HepG2 (cell line): ENCODE data around the gene MCRIP2. TPM values are rescaled to one million over a fixed set of nuclear protein-coding genes. Genes with fewer than 3 reads are reported as not detected.

Experiments used
- AKNA ChIP-seq: sonication (generic); formaldehyde crosslinking; IDR thresholded peaks from 2 replicates; pipeline ENCODE4 v1.4.0; 2020; ENCODE audit warnings: missing genetic modification reagents, borderline replicate concordance
- DMAP1 ChIP-seq: IDR thresholded peaks from 2 replicates; pipeline ENCODE4 v1.6.1; 2016
- FOXM1 ChIP-seq: sonication (generic); formaldehyde crosslinking; IDR thresholded peaks from 2 replicates; pipeline ENCODE4 v1.5.0; 2020; ENCODE audit warnings: missing genetic modification reagents
- HMG20B ChIP-seq: conservative IDR thresholded peaks from 2 replicates; pipeline ENCODE4 v1.6.1; 2016; ENCODE audit warnings: missing genetic modification reagents, missing compliant biosample characterization
- HNRNPK ChIP-seq: fragments of 200-400 bp; formaldehyde crosslinking; IDR thresholded peaks from 2 replicates; pipeline ENCODE4 v1.6.1; 2018; ENCODE audit warnings: low read length, low read depth, moderate library complexity, mild to moderate bottlenecking; ENCODE audit not compliant: poor library complexity, severe bottlenecking
- JUNB ChIP-seq: sonication (generic); formaldehyde crosslinking; IDR thresholded peaks from 2 replicates; pipeline ENCODE4 v1.8.0; 2022; ENCODE audit warnings: missing genetic modification reagents, mild to moderate bottlenecking, borderline replicate concordance
- KMT2A ChIP-seq: sonication (generic); formaldehyde crosslinking; IDR thresholded peaks from 2 replicates; pipeline ENCODE4 v1.4.0; 2020; ENCODE audit warnings: missing genetic modification reagents
- MXD4 ChIP-seq: IDR thresholded peaks from 2 replicates; pipeline ENCODE4 v1.6.1; 2016; ENCODE audit warnings: mild to moderate bottlenecking, missing biosample characterization, missing genetic modification reagents
- NFE2L2 ChIP-seq: fragments of 150-350 bp; IDR thresholded peaks from 2 replicates; pipeline ENCODE4 v1.6.1; 2014; ENCODE audit warnings: low read length
- PATZ1 ChIP-seq: sonication (generic); formaldehyde crosslinking; IDR thresholded peaks from 2 replicates; pipeline ENCODE4 v1.4.0; 2020; ENCODE audit warnings: missing genetic modification reagents
- RNF219 ChIP-seq: sonication (generic); formaldehyde crosslinking; IDR thresholded peaks from 2 replicates; pipeline ENCODE4 v1.5.0; 2020; ENCODE audit warnings: mild to moderate bottlenecking, missing genetic modification reagents
- TCF12 ChIP-seq, 2 experiments: fragments of 450-650 bp in 1 of 2; sonication (generic) in 1 of 2; formaldehyde crosslinking in 1 of 2; IDR thresholded peaks; 2 replicates each; pipeline versions ENCODE4 v1.6.1 to v1.8.0; 2017 to 2022; ENCODE audit warnings: antibody characterized with exemption in 1 of 2, mild to moderate bottlenecking in 1 of 2, missing genetic modification reagents in 1 of 2, moderate library complexity in 1 of 2
- U2AF2 ChIP-seq: fragments of 200-400 bp; formaldehyde crosslinking; IDR thresholded peaks from 2 replicates; pipeline ENCODE4 v1.6.1; 2017; ENCODE audit warnings: low read depth, mild to moderate bottlenecking, low read length
- ZBTB10 ChIP-seq: sonication (generic); formaldehyde crosslinking; IDR thresholded peaks from 2 replicates; pipeline ENCODE4 v1.4.0; 2020; ENCODE audit warnings: missing genetic modification reagents, borderline replicate concordance
- ZBTB20 ChIP-seq: sonication (generic); formaldehyde crosslinking; IDR thresholded peaks from 2 replicates; pipeline ENCODE4 v1.8.1; 2023; ENCODE audit warnings: missing genetic modification reagents, low read depth, mild to moderate bottlenecking, borderline replicate concordance
- ZMAT3 ChIP-seq: sonication (generic); formaldehyde crosslinking; conservative IDR thresholded peaks from 2 replicates; pipeline ENCODE4 v1.7.0; 2021; ENCODE audit warnings: missing genetic modification reagents
- ZNF557 ChIP-seq: sonication (generic); formaldehyde crosslinking; IDR thresholded peaks from 2 replicates; pipeline ENCODE4 v1.4.0; 2020; ENCODE audit warnings: missing genetic modification reagents
- ZNF773 ChIP-seq: sonication (generic); formaldehyde crosslinking; IDR thresholded peaks from 2 replicates; pipeline ENCODE4 v1.4.0; 2020; ENCODE audit warnings: missing genetic modification reagents, borderline replicate concordance
- polyA plus RNA-seq, 8 experiments: library from polyadenylated mRNA; depleted of rRNA in 3 of 8; stranded (reverse) in 7 of 8; unstranded in 1 of 8; fragments of >200 nt; fragmentation: Illumina TruSeq in 4 of 8; extraction: Trizol in 4 of 8; gene quantifications; 2 replicates each; pipeline versions ENCODE4 v1.2.1 to v1.2.3, GENCODE V29; 2011 to 2016; ENCODE audit warnings: low read depth in 4 of 8, missing spikeins in 1 of 8, mixed read lengths in 1 of 8; ENCODE audit not compliant: insufficient read depth in 1 of 8
- total RNA-seq, 5 experiments: library from RNA; depleted of rRNA; stranded (reverse); fragments of >200 nt; fragmentation: Illumina TruSeq; extraction: Trizol; gene quantifications; 2 replicates each; pipeline ENCODE4 v1.2.3, GENCODE V29; 2016; ENCODE audit warnings: low read depth in 1 of 5

MCRIP2 gene
- total and polyA plus RNA-seq, 2 of the 13 experiments (the other 11 are each of a cell fraction or from before 2014, with no cell fraction given) = 39.6 to 76.7 TPM

- TF ChIP-seq RNF219 (CRISPR knock-in tag) = no peak
- TF ChIP-seq ZMAT3 (CRISPR knock-in tag) = no peak
- no peak for TF ChIP-seq KMT2A (CRISPR knock-in tag)
- TF ChIP-seq PATZ1 = 0 out of 2 replicates have a peak, but pooled peaks have one; percentile 18
- TF ChIP-seq TCF12 (IDR thresholded peaks at IDR 0.05) = no peak
- no peak for TF ChIP-seq TCF12 (CRISPR knock-in tag; IDR thresholded peaks at IDR 0.05)
- TF ChIP-seq HNRNPK = no peak
- TF ChIP-seq AKNA (CRISPR knock-in tag) = no peak
- TF ChIP-seq NFE2L2 = no peak
- no peak for TF ChIP-seq ZBTB20 (CRISPR knock-in tag)
- no peak for TF ChIP-seq DMAP1 (CRISPR knock-in tag)
- no peak for TF ChIP-seq MXD4
- TF ChIP-seq FOXM1 (CRISPR knock-in tag) = no peak
- no peak for TF ChIP-seq U2AF2
- no peak for TF ChIP-seq JUNB
- TF ChIP-seq ZNF557 (CRISPR knock-in tag) = no peak
- TF ChIP-seq HMG20B = no peak
- no peak for TF ChIP-seq ZNF773 (CRISPR knock-in tag)
- no peak for TF ChIP-seq ZBTB10 (CRISPR knock-in tag)
Measured at GRCh38 chr16:693766-694165, 52.1 kb downstream of the MCRIP2 start (continued).
